WTC11 (cell line): ENCODE data around the gene GOLGA2. TPM values are rescaled to one million over a fixed set of nuclear protein-coding genes. Genes with fewer than 3 reads are reported as not detected.
A peak's percentile ranks its signal among the peaks of the same experiment; 100 is the strongest.
"Not testable (repeated sequence)": the region's sequence is repeated elsewhere in the genome, so short reads cannot be mapped to it uniquely, and the experiment has no call there.

Source experiments
- ATAC-seq: fragments of 200-7000 bp; cut with Tn5 transposase; 2 replicates; pipeline ENCODE4 v1.10.0; 2021; ENCODE audit warnings: mild to moderate bottlenecking, moderate library complexity
- CTCF ChIA-PET: fragments of 300-600 bp; sonication (Branson Sonifier 250); formaldehyde crosslinking; loops from one replicate; lab custom pipeline; 2021; ENCODE audit warnings: antibody characterized with exemption; lab: Charles Lee
- POLR2A ChIA-PET: fragments of 350-600 bp; sonication (Branson Sonifier 250); formaldehyde crosslinking; loops from one replicate; lab custom pipeline; 2021; ENCODE audit warnings: antibody characterized with exemption; lab: Charles Lee
- DNase-seq: peaks from one replicate; pipeline ENCODE4 v3.0.0; 2021; ENCODE audit warnings: low spot score
- H3K27ac Mint-ChIP-seq: 2 replicates; pipeline ENCODE4 v1.8.0; 2021; ENCODE audit warnings: mixed read lengths
- H3K27me3 Mint-ChIP-seq: 2 replicates; pipeline ENCODE4 v1.8.0; 2021; ENCODE audit warnings: low read depth, mild to moderate bottlenecking, moderate library complexity, mixed read lengths
- H3K36me3 Mint-ChIP-seq: 2 replicates; pipeline ENCODE4 v1.8.0; 2021; ENCODE audit warnings: mixed read lengths
- H3K4me1 Mint-ChIP-seq: 2 replicates; pipeline ENCODE4 v1.8.0; 2022; ENCODE audit warnings: mixed read lengths
- H3K4me3 Mint-ChIP-seq: 2 replicates; pipeline ENCODE4 v1.8.0; 2021; ENCODE audit warnings: mild to moderate bottlenecking, moderate library complexity, mixed read lengths
- H3K9me3 Mint-ChIP-seq: 2 replicates; pipeline ENCODE4 v1.8.0; 2021; ENCODE audit warnings: mixed read lengths
- CBFB ChIP-seq: sonication (generic); formaldehyde crosslinking; IDR thresholded peaks from 2 replicates; pipeline ENCODE4 v1.8.1; 2022; ENCODE audit warnings: mild to moderate bottlenecking, low read depth, missing genetic modification reagents
- CREB1 ChIP-seq: sonication (generic); formaldehyde crosslinking; IDR thresholded peaks from 2 replicates; pipeline ENCODE4 v1.8.0; 2023; ENCODE audit warnings: mild to moderate bottlenecking, missing genetic modification reagents
- ESRRA ChIP-seq: sonication (generic); formaldehyde crosslinking; IDR thresholded peaks from 2 replicates; pipeline ENCODE4 v1.8.1; 2022; ENCODE audit warnings: mild to moderate bottlenecking, missing genetic modification reagents, borderline replicate concordance
- IRF2 ChIP-seq: sonication (generic); formaldehyde crosslinking; IDR thresholded peaks from 2 replicates; pipeline ENCODE4 v1.8.0; 2022; ENCODE audit warnings: low read depth, missing genetic modification reagents, borderline replicate concordance
- NFYB ChIP-seq: sonication (generic); formaldehyde crosslinking; conservative IDR thresholded peaks from 2 replicates; pipeline ENCODE4 v1.8.0; 2022; ENCODE audit warnings: low read depth, missing genetic modification reagents
- TEAD1 ChIP-seq: sonication (generic); formaldehyde crosslinking; IDR thresholded peaks from 2 replicates; pipeline ENCODE4 v1.8.0; 2022; ENCODE audit warnings: mild to moderate bottlenecking, missing genetic modification reagents
- TP53 ChIP-seq: sonication (generic); formaldehyde crosslinking; IDR thresholded peaks from 2 replicates; pipeline ENCODE4 v1.8.1; 2023; ENCODE audit warnings: mild to moderate bottlenecking, missing genetic modification reagents
- ZBTB21 ChIP-seq: sonication (generic); formaldehyde crosslinking; IDR thresholded peaks from 2 replicates; pipeline ENCODE4 v1.8.1; 2023; ENCODE audit warnings: mild to moderate bottlenecking, missing genetic modification reagents, borderline replicate concordance
- ZNF138 ChIP-seq: sonication (generic); formaldehyde crosslinking; conservative IDR thresholded peaks from 2 replicates; pipeline ENCODE4 v1.8.1; 2022; ENCODE audit warnings: mild to moderate bottlenecking, moderate library complexity, missing genetic modification reagents
- ZNF671 ChIP-seq: fragments of 250-450 bp; sonication (Bioruptor Pico); IDR thresholded peaks from 2 replicates; pipeline ENCODE4 v1.8.0; 2021; ENCODE audit warnings: mild to moderate bottlenecking
- total RNA-seq: library from RNA; stranded (reverse); gene quantifications from 3 replicates; pipeline ENCODE4 v1.2.3, GENCODE V29; 2021
- TF ChIP-seq, protein P1 (sequence below): sonication (generic); formaldehyde crosslinking; IDR thresholded peaks from 2 replicates; pipeline ENCODE4 v1.8.1; 2023; ENCODE audit warnings: mild to moderate bottlenecking, missing genetic modification reagents, moderate library complexity
- TF ChIP-seq, protein P2 (sequence below): sonication (generic); formaldehyde crosslinking; IDR thresholded peaks from 2 replicates; pipeline ENCODE4 v1.8.1; 2023; ENCODE audit warnings: mild to moderate bottlenecking, missing genetic modification reagents, moderate library complexity
- TF ChIP-seq, protein P3 (sequence below): sonication (generic); formaldehyde crosslinking; IDR thresholded peaks from 2 replicates; pipeline ENCODE4 v1.8.0; 2022; ENCODE audit warnings: missing genetic modification reagents
- TF ChIP-seq, protein P4 (sequence below): sonication (generic); formaldehyde crosslinking; IDR thresholded peaks from 2 replicates; pipeline ENCODE4 v1.8.0; 2022; ENCODE audit warnings: mild to moderate bottlenecking, missing genetic modification reagents
- TF ChIP-seq, protein P5 (sequence below): sonication (generic); formaldehyde crosslinking; conservative IDR thresholded peaks from 2 replicates; pipeline ENCODE4 v1.8.1; 2022; ENCODE audit warnings: mild to moderate bottlenecking, missing genetic modification reagents
- TF ChIP-seq, protein P6 (sequence below): fragments of 250-450 bp; sonication (Bioruptor Pico); IDR thresholded peaks from 2 replicates; pipeline ENCODE4 v2.1.2; 2022; ENCODE audit warnings: mild to moderate bottlenecking, moderate library complexity

GOLGA2 gene
- total RNA-seq, 1 experiment from 2014 or later = 66.3 TPM

DNA sequence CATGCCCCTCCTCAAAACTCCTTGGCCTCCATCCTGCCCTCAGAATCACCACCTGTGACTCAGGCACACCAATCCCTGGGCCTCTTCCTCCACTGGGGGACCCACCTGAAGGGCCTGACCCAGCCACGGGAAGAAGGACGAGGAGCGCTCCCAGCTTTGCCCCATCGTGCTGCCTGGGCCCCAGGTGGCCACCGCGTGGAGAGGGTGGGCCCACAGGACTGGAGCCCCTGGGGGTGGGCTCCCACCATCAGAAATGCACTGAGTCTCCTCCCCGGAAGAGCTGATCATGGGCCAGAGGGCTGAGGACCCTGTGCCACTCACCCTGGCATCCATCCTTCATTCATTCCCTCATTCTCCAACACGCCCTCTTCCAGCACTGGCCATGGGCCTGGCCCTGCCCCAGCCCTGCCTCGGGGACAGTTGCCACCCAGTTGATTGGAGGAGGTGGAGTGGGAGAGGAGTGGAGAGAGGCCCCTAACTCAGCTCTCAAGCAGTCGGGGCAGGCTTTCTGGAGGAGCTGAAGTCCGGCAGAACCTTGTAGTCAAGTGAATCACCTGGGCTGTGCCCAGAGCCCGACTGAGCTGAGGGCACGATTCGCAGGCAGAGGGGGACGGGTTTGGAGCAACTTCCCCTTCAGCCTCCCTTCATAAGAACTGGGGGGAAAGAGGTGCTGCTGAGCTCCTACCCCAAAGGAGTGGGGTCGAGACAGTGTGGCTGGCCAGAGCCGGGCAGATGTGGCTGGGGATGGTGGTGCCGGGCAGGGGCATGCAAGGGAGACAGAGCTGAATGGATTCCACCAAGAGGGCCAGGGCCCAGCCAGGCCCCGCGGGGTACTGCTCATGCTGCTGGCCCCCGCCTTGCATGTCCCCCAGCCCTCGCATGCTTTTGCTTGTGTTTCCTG, 43.0 kb downstream of the GOLGA2 start:
- ChIA-PET CTCF (interaction anchor here (0.8 to 2.0 kb wide), 3 partner anchors 17 to 115 kb away, joined by 3 to 6 read pairs (median 5); no protein-coding TSS in a partner anchor), POLR2A (interaction anchor here (0.9 to 2.0 kb wide), 2 partner anchors 14 to 17 kb away, joined by 3 to 7 read pairs; no protein-coding TSS in a partner anchor)
- Mint-ChIP-seq H3K4me3 (no peak overlapping the region), H3K27ac (no peak overlapping the region), H3K27me3 (peaks cover 4% of the 10 kb centered on the region), H3K9me3 (no peaks in the 10 kb centered on the region), H3K4me1 (0 out of 2 replicates have a peak, but pooled peaks cover 4% of the 10 kb centered on the region), H3K36me3 (peaks cover 7% of the 10 kb centered on the region; the same call in 1 of the 2 replicates)
- peak; percentile 39 for ATAC-seq
- TF ChIP-seq, protein P1, sequence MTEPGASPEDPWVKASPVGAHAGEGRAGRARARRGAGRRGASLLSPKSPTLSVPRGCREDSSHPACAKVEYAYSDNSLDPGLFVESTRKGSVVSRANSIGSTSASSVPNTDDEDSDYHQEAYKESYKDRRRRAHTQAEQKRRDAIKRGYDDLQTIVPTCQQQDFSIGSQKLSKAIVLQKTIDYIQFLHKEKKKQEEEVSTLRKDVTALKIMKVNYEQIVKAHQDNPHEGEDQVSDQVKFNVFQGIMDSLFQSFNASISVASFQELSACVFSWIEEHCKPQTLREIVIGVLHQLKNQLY = no peak
- TF ChIP-seq TEAD1 (CRISPR knock-in tag) (no peak), ZBTB21 (CRISPR knock-in tag) (no peak), NFYB (CRISPR knock-in tag) (no peak)
- TF ChIP-seq, protein P2, sequence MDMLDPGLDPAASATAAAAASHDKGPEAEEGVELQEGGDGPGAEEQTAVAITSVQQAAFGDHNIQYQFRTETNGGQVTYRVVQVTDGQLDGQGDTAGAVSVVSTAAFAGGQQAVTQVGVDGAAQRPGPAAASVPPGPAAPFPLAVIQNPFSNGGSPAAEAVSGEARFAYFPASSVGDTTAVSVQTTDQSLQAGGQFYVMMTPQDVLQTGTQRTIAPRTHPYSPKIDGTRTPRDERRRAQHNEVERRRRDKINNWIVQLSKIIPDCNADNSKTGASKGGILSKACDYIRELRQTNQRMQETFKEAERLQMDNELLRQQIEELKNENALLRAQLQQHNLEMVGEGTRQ (CRISPR knock-in tag) = no peak
- DNase-seq = no peak

DNA sequence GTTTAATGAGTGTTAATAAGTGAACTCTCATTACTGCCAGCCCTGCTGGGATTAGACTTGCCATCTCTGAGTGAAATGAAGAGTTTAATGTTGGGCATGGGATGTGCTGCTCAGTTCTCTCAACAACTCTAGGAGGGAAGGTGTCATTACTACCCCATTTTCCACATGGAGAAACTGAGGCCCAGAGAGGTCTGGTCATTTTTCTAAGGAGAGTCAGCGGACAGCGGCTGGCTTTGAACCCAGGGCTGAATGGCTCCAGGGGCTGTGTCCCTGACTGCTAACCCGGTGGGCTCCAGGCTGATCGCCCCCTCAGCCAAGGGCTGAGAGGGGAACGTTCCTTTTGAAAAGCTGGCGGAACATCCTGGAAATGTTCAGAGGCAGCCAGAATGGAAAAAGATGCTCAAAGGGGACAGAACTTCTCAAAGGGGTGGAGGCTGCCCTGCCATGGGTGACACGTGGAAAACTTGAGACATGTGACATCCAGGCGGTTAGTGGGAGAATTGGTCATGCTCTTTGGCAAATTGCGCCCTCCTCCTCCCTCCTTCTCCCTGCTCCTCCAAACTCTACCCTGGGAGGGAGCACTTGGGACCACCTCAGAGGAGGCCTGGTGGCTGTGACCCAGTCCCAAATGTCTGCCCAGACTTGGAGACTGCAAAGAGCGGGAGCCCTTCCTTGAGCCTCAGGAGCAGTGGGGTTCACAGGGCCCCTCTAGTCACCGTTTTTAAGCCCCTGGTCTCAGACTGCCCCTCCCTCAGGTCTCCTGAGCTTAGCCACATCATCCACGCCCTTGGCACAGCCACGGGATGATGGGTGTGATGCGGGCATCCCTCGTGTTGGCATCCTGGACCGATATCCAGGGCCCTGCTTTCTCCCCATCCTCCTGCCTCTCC, 43.9 kb downstream of the GOLGA2 start:
- Mint-ChIP-seq H3K27me3 (peaks cover 4% of the 10 kb centered on the region), H3K27ac (no peak overlapping the region), H3K9me3 (no peaks in the 10 kb centered on the region), H3K4me3 (no peak overlapping the region), H3K4me1 (0 out of 2 replicates have a peak, but pooled peaks cover 4% of the 10 kb centered on the region), H3K36me3 (peaks cover 6% of the 10 kb centered on the region; the same call in 1 of the 2 replicates)
- no peak for DNase-seq
- ChIA-PET CTCF (interaction anchor here (2.0 kb wide), 1 partner anchor 23 kb away, joined by 6 read pairs; no protein-coding TSS in a partner anchor), POLR2A (no interaction called here)
- peak; percentile 30 for ATAC-seq
- TF ChIP-seq CBFB (CRISPR knock-in tag) (no peak), CREB1 (CRISPR knock-in tag) (no peak), ZNF671 (no peak), ZNF138 (CRISPR knock-in tag) (no peak), TP53 (CRISPR knock-in tag) (no peak), IRF2 (CRISPR knock-in tag) (no peak), ESRRA (CRISPR knock-in tag) (no peak)
- TF ChIP-seq, protein P3, sequence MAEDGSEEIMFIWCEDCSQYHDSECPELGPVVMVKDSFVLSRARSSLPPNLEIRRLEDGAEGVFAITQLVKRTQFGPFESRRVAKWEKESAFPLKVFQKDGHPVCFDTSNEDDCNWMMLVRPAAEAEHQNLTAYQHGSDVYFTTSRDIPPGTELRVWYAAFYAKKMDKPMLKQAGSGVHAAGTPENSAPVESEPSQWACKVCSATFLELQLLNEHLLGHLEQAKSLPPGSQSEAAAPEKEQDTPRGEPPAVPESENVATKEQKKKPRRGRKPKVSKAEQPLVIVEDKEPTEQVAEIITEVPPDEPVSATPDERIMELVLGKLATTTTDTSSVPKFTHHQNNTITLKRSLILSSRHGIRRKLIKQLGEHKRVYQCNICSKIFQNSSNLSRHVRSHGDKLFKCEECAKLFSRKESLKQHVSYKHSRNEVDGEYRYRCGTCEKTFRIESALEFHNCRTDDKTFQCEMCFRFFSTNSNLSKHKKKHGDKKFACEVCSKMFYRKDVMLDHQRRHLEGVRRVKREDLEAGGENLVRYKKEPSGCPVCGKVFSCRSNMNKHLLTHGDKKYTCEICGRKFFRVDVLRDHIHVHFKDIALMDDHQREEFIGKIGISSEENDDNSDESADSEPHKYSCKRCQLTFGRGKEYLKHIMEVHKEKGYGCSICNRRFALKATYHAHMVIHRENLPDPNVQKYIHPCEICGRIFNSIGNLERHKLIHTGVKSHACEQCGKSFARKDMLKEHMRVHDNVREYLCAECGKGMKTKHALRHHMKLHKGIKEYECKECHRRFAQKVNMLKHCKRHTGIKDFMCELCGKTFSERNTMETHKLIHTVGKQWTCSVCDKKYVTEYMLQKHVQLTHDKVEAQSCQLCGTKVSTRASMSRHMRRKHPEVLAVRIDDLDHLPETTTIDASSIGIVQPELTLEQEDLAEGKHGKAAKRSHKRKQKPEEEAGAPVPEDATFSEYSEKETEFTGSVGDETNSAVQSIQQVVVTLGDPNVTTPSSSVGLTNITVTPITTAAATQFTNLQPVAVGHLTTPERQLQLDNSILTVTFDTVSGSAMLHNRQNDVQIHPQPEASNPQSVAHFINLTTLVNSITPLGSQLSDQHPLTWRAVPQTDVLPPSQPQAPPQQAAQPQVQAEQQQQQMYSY (CRISPR knock-in tag) = no peak
- TF ChIP-seq, protein P4, sequence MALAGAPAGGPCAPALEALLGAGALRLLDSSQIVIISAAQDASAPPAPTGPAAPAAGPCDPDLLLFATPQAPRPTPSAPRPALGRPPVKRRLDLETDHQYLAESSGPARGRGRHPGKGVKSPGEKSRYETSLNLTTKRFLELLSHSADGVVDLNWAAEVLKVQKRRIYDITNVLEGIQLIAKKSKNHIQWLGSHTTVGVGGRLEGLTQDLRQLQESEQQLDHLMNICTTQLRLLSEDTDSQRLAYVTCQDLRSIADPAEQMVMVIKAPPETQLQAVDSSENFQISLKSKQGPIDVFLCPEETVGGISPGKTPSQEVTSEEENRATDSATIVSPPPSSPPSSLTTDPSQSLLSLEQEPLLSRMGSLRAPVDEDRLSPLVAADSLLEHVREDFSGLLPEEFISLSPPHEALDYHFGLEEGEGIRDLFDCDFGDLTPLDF (CRISPR knock-in tag) = no peak
- TF ChIP-seq, protein P5, sequence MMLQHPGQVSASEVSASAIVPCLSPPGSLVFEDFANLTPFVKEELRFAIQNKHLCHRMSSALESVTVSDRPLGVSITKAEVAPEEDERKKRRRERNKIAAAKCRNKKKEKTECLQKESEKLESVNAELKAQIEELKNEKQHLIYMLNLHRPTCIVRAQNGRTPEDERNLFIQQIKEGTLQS (CRISPR knock-in tag) = no peak
- TF ChIP-seq, protein P6, sequence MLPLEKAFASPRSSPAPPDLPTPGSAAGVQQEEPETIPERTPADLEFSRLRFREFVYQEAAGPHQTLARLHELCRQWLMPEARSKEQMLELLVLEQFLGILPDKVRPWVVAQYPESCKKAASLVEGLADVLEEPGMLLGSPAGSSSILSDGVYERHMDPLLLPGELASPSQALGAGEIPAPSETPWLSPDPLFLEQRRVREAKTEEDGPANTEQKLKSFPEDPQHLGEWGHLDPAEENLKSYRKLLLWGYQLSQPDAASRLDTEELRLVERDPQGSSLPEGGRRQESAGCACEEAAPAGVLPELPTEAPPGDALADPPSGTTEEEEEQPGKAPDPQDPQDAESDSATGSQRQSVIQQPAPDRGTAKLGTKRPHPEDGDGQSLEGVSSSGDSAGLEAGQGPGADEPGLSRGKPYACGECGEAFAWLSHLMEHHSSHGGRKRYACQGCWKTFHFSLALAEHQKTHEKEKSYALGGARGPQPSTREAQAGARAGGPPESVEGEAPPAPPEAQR (CRISPR knock-in tag) = no peak

DNA sequence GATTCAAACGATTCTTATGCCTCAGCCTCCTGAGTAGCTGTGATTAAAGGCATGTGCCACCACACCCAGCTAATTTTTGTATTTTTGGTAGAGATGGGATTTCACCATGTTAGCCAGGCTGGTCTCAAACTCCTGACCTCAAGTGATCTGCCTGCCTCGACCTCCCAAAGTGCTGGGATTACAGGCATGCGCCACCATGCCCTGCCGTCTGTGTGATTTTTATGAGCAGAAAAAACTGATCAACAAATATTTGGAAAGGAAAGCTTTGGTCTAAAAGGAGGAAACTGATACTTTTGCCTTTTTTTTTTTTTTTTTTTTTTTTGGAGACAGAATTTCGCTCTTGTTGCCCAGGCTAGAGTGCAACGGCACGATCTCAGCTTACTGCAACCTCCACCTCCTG, 44.9 kb downstream of the GOLGA2 start:
- ATAC-seq, H3K4me1 Mint-ChIP-seq, H3K27me3 Mint-ChIP-seq, H3K4me3 Mint-ChIP-seq, H3K36me3 Mint-ChIP-seq, POLR2A ChIA-PET, H3K27ac Mint-ChIP-seq, H3K9me3 Mint-ChIP-seq, DNase-seq: not testable (repeated sequence)
- CTCF ChIA-PET = interaction anchor here (0.6 to 1.7 kb wide), 2 partner anchors 12 to 47 kb away, joined by 4 to 5 read pairs; no protein-coding TSS in a partner anchor
